GM18868 (cell line): Measurements from ENCODE around the gene GPR35.

ENCODE experiments used
- ATAC-seq: cut with Tn5 transposase; IDR thresholded peaks from one replicate; pipeline ENCODE4 v1.9.1; 2021; ENCODE audit warnings: mild to moderate bottlenecking, moderate library complexity; ENCODE audit not compliant: unreplicated experiment

The GPR35 gene

GRCh38 chr2:240624950-240625621 lies at the start of gene GPR35:
GPR35 (plus strand) TSS chr2:240625480; CDS start chr2:240629953, 4,473 bp downstream.
- ATAC-seq: no peak

GRCh38 chr2:240576036-240576435 lies 49.2 kb upstream of the GPR35 start:
- no peak for ATAC-seq

GRCh38 chr2:240576436-240577205 lies 48.7 kb upstream of the GPR35 start:
- ATAC-seq: no peak

- no peak for ATAC-seq
Measured at GRCh38 chr2:240577281-240578109, 47.8 kb upstream of the GPR35 start.

GRCh38 chr2:240578110-240578450 lies 47.2 kb upstream of the GPR35 start:
- ATAC-seq: no peak

- ATAC-seq: no peak
Measured at GRCh38 chr2:240578488-240578887, 46.8 kb upstream of the GPR35 start.

- ATAC-seq: no peak
Measured at GRCh38 chr2:240579071-240579762, 46.1 kb upstream of the GPR35 start.

- ATAC-seq: no peak
Measured at GRCh38 chr2:240579771-240580614, 45.3 kb upstream of the GPR35 start.

GRCh38 chr2:240581811-240582210 lies 43.5 kb upstream of the GPR35 start:
- ATAC-seq: no peak

GRCh38 chr2:240582781-240583180 lies 42.5 kb upstream of the GPR35 start:
- ATAC-seq: no peak

GRCh38 chr2:240583774-240584173 lies 41.5 kb upstream of the GPR35 start:
- ATAC-seq: no peak

GRCh38 chr2:240584486-240585031 lies 40.7 kb upstream of the GPR35 start:
- peak; percentile 52 for ATAC-seq

GRCh38 chr2:240585101-240585500 lies 40.2 kb upstream of the GPR35 start:
- peak; percentile 31 for ATAC-seq

GRCh38 chr2:240585681-240586197 lies 39.5 kb upstream of the GPR35 start:
- no peak for ATAC-seq

- peak; percentile 64 for ATAC-seq
Measured at GRCh38 chr2:240586198-240586918, 38.9 kb upstream of the GPR35 start, which contains the start of gene CAPN10. CAPN10 (plus strand) TSS chr2:240586734; CDS start chr2:240586912, 178 bp downstream.

GRCh38 chr2:240586919-240587800 lies 38.1 kb upstream of the GPR35 start:
- ATAC-seq: no peak

GRCh38 chr2:240588006-240588655 lies 37.1 kb upstream of the GPR35 start:
- ATAC-seq: no peak
